Mesenchymal stem cell (in vitro differentiated cells and primary cell): ENCODE data around the gene THAP5.

Source experiments
- DNase-seq: peaks from one replicate; pipeline ENCODE4 v3.0.0-alpha.2; 2013
- H2AFZ ChIP-seq: one replicate; pipeline ENCODE4 v1.6.1; 2013; ENCODE audit warnings: low read depth, mild to moderate bottlenecking, control low read depth, inconsistent platforms, low read length, moderate library complexity
- H2AK5ac ChIP-seq: 2 replicates; pipeline ENCODE4 v1.6.1; 2013; ENCODE audit warnings: low read length, moderate library complexity, mild to moderate bottlenecking, inconsistent platforms; ENCODE audit not compliant: severe bottlenecking
- H2BK120ac ChIP-seq: one replicate; pipeline ENCODE4 v1.6.1; 2013; ENCODE audit warnings: low read depth, mild to moderate bottlenecking, inconsistent platforms, low read length, moderate library complexity
- H2BK12ac ChIP-seq, 2 experiments: one replicate each; pipeline ENCODE4 v1.6.1; 2013; ENCODE audit warnings: inconsistent platforms in 2 of 2, low read length in 2 of 2, mild to moderate bottlenecking in 2 of 2, moderate library complexity in 2 of 2, control low read depth in 1 of 2
- H2BK15ac ChIP-seq: one replicate; pipeline ENCODE4 v1.6.1; 2013; ENCODE audit warnings: mild to moderate bottlenecking, low read depth, inconsistent platforms; ENCODE audit not compliant: poor library complexity, severe bottlenecking
- H2BK5ac ChIP-seq: 2 replicates; pipeline ENCODE4 v1.6.1; 2013; ENCODE audit warnings: low read depth, mild to moderate bottlenecking, low read length, control low read depth, inconsistent platforms; ENCODE audit not compliant: poor library complexity, severe bottlenecking
- H3K14ac ChIP-seq, 2 experiments: one replicate each; pipeline ENCODE4 v1.6.1; 2013; ENCODE audit warnings: inconsistent platforms in 2 of 2, low read length in 2 of 2, control low read depth in 1 of 2, mild to moderate bottlenecking in 1 of 2, moderate library complexity in 1 of 2
- H3K18ac ChIP-seq, 2 experiments: one replicate each; pipeline ENCODE4 v1.6.1; 2013; ENCODE audit warnings: inconsistent platforms in 2 of 2, low read length in 2 of 2, control low read depth in 1 of 2, low read depth in 1 of 2, mild to moderate bottlenecking in 1 of 2
- H3K23ac ChIP-seq, 2 experiments: one replicate each; pipeline ENCODE4 v1.6.1; 2013; ENCODE audit warnings: inconsistent platforms in 2 of 2, low read length in 2 of 2, mild to moderate bottlenecking in 2 of 2, moderate library complexity in 2 of 2, control low read depth in 1 of 2
- H3K27ac ChIP-seq: 2 replicates; pipeline ENCODE4 v1.5.1; 2013; ENCODE audit warnings: mild to moderate bottlenecking, moderate library complexity, low read length, control low read depth, inconsistent platforms; ENCODE audit not compliant: poor library complexity, severe bottlenecking
- H3K27me3 ChIP-seq, 2 experiments: 2 replicates each; pipeline versions ENCODE4 v1.6.1 to v1.7.0; 2013; ENCODE audit warnings: low read length in 2 of 2, mild to moderate bottlenecking in 2 of 2, moderate library complexity in 2 of 2, control low read depth in 1 of 2, inconsistent platforms in 1 of 2; ENCODE audit not compliant: control insufficient read depth in 1 of 2, insufficient read depth in 1 of 2
- H3K36me3 ChIP-seq, 2 experiments: 2 replicates each; pipeline versions ENCODE4 v1.6.1 to v1.7.0; 2013; ENCODE audit warnings: low read length in 2 of 2, control low read depth in 1 of 2, inconsistent platforms in 1 of 2, low read depth in 1 of 2, mild to moderate bottlenecking in 1 of 2; ENCODE audit not compliant: insufficient read depth in 2 of 2, control insufficient read depth in 1 of 2
- H3K4ac ChIP-seq, 2 experiments: one replicate each; pipeline ENCODE4 v1.6.1; 2013; ENCODE audit warnings: inconsistent platforms in 2 of 2, low read length in 2 of 2, mild to moderate bottlenecking in 2 of 2, moderate library complexity in 2 of 2, control low read depth in 1 of 2, low read depth in 1 of 2
- H3K4me1 ChIP-seq: 2 replicates; pipeline ENCODE4 v1.6.1; 2013; ENCODE audit warnings: low read depth, low read length, control low read depth; ENCODE audit not compliant: control insufficient read depth, insufficient read depth
- H3K4me2 ChIP-seq: 2 replicates; pipeline ENCODE4 v1.6.1; 2013; ENCODE audit warnings: low read length, mild to moderate bottlenecking, inconsistent platforms; ENCODE audit not compliant: poor library complexity, severe bottlenecking
- H3K4me3 ChIP-seq, 2 experiments: 2 replicates each; pipeline versions ENCODE4 v1.5.1 to v1.7.0; 2013; ENCODE audit warnings: low read length in 2 of 2, mild to moderate bottlenecking in 2 of 2, control low read depth in 1 of 2, low read depth in 1 of 2; ENCODE audit not compliant: insufficient read depth in 1 of 2
- H3K79me1 ChIP-seq: replicated peaks from 2 replicates; pipeline ENCODE4 v1.6.1; 2013; ENCODE audit warnings: mild to moderate bottlenecking, control low read depth, low read length, inconsistent platforms; ENCODE audit not compliant: poor library complexity, severe bottlenecking
- H3K9ac ChIP-seq: 2 replicates; pipeline ENCODE4 v1.7.0; 2013; ENCODE audit warnings: mild to moderate bottlenecking, low read length, moderate library complexity
- H3K9me3 ChIP-seq: 2 replicates; pipeline ENCODE4 v1.7.0; 2013; ENCODE audit warnings: mild to moderate bottlenecking, low read length; ENCODE audit not compliant: control insufficient read depth
- H4K8ac ChIP-seq: one replicate; pipeline ENCODE4 v1.6.1; 2013; ENCODE audit warnings: inconsistent platforms, mild to moderate bottlenecking, low read length, moderate library complexity
- H4K91ac ChIP-seq: one replicate; pipeline ENCODE4 v1.6.1; 2013; ENCODE audit warnings: mild to moderate bottlenecking, low read length, inconsistent platforms
- WGBS: methylation state at CpG from one replicate; pipeline ENCODE4 v1.1.7; 2013; ENCODE audit warnings: mixed read lengths; 5-methylcytosine and 5-hydroxymethylcytosine counted together

The THAP5 gene

DNA sequence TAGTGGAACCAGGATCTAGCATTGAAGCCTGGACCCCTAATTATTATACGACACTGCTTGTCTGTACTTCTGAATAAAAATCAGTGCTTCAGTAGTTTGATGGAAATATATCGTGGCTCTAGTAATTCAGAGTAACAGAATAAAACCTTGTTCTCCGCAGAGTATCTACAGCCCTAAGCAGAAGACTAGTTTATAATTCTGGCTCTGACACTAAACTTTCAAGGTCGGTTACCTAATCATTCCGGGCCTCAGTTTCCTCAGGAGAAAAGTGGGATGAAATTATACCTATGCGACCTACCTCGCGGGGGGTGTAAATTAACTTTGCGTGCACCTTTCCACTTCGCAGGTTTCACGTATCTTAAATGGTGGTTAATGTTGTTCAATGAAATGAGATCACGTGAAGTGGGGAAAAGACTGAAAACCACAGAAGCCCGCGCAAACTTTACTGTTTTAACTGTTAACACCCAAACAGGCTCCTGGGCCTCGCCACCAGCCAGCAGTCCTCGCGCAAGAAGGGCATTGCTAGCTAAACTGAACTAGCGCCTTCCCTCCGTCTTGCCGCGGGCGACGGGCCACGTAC is 615 bp downstream of the THAP5 start:
- no peak overlapping the region for H3K23ac ChIP-seq

DNA sequence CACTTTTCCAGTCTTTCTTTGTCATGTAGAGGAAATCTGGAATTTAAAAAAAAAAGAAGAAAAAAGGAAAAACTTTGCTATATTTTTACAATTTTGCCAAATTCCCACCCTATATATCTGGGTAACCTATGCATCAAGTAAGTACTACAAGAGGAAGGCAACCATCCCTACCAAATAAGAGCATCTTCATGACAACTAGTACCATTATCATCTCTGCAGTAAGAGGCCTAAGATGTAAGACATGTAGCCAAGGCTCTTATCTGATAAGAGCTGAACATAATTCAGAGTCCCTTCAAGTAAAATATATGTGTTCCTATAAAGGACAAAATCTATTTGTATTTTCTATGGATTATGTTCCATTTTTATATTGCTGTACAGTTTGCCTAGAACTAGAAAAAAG is 3.5 kb downstream of the THAP5 start:
- H3K36me3 ChIP-seq = peaks cover 0 to 21% of the 10 kb centered on the region in 2 experiments
- peaks cover 3% of the 10 kb centered on the region for H3K4me1 ChIP-seq
- H3K4me3 ChIP-seq = no peak overlapping the region
- DNase-seq = no peak
- no peak overlapping the region for H3K27ac ChIP-seq
- H3K27me3 ChIP-seq = no peaks in the 10 kb centered on the region
- H4K91ac ChIP-seq = no peak overlapping the region
- no peak overlapping the region for H3K18ac ChIP-seq
- H2BK5ac ChIP-seq = no peak overlapping the region
- H3K9ac ChIP-seq = no peak overlapping the region
- no peak overlapping the region for H3K4ac ChIP-seq
- H3K14ac ChIP-seq = no peak overlapping the region
- no peak overlapping the region for H4K8ac ChIP-seq
- no peak overlapping the region for H3K23ac ChIP-seq
- no peak overlapping the region for H2AFZ ChIP-seq
- H2AK5ac ChIP-seq = no peak overlapping the region
- no peak overlapping the region for H2BK15ac ChIP-seq
- no peak overlapping the region for H3K4me2 ChIP-seq
- no peaks in the 10 kb centered on the region for H3K9me3 ChIP-seq
- no peak overlapping the region for H2BK12ac ChIP-seq
- no peak overlapping the region for H2BK120ac ChIP-seq
- H3K79me1 ChIP-seq = peaks cover 2% of the 10 kb centered on the region

More for the DNA sequence above, 615 bp downstream of the THAP5 start:
- Histone ChIP-seq H2BK15ac (no peak overlapping the region), H3K4me2 (peak overlapping the region; percentile 75), H3K9me3 (no peaks in the 10 kb centered on the region), H4K91ac (peak overlapping the region; percentile 81), H3K14ac (peak overlapping the region in 1 of 2 experiments; percentile 56), H4K8ac (peak overlapping the region; percentile 92), H3K18ac (peak overlapping the region; percentile 62 to 77), H3K9ac (peak overlapping the region; percentile 99), H3K4me3 (peak overlapping the region; percentile 68 to 93), H2BK5ac (peak overlapping the region; percentile 3), H3K27ac (peak overlapping the region; percentile 66), H3K79me1 (peaks cover 9% of the 10 kb centered on the region), H3K4me1 (peaks cover 3% of the 10 kb centered on the region), H2AFZ (peak overlapping the region; percentile 39), H3K27me3 (no peaks in the 10 kb centered on the region), H2BK12ac (no peak overlapping the region), H3K4ac (peak overlapping the region; percentile 55 to 71), H2AK5ac (no peak overlapping the region), H2BK120ac (no peak overlapping the region), H3K36me3 (peaks cover 0 to 38% of the 10 kb centered on the region in 2 experiments)
- peak; percentile 4 for DNase-seq
- 6% methylated on average over 20 of the region's 24 CpGs for WGBS

DNA sequence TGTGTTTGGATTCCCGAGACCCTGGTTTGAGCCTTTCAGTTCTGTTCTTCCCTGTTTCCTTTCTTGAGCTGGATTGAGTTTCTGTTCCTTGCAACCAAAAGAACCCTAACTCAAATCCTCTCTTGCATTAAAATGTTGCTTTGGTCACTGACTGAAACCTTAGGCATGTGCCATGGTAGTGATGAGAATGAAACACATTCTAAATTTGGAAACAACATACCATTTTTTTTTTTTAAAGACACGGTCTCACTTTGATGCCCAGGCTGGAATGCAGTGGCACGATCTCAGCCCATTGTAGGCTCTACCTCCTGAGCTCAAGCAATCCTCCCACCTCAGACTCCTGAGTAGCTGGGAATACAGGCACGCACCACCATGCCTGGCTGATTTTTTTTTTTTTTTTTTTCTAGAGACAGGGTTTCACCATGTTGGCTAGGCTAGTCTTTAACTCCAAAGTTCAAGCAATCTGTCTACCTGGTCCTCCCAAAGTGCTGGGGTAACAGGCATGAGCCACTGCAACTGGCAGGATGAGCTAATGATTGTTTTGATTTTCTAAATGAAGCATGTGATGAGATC is 8.4 kb downstream of the THAP5 start:
- Histone ChIP-seq H2AK5ac (no peak overlapping the region), H3K9me3 (peaks cover 13% of the 10 kb centered on the region), H3K23ac (no peak overlapping the region), H3K9ac (no peak overlapping the region), H3K4me1 (peaks cover 2% of the 10 kb centered on the region), H3K27ac (peak overlapping the region; percentile 14), H2AFZ (no peak overlapping the region), H3K4me2 (peak overlapping the region; percentile 22), H4K8ac (no peak overlapping the region), H2BK12ac (no peak overlapping the region), H2BK15ac (no peak overlapping the region), H2BK5ac (no peak overlapping the region), H4K91ac (peak overlapping the region; percentile 50), H3K14ac (no peak overlapping the region), H2BK120ac (no peak overlapping the region), H3K36me3 (peaks cover 2 to 21% of the 10 kb centered on the region in 2 experiments), H3K4me3 (no peak overlapping the region), H3K4ac (no peak overlapping the region), H3K18ac (no peak overlapping the region), H3K79me1 (peaks cover 5% of the 10 kb centered on the region), H3K27me3 (no peaks in the 10 kb centered on the region)
- 90% methylated on average over 4 of the region's 4 CpGs for WGBS
- DNase-seq = peak; percentile 15

DNA sequence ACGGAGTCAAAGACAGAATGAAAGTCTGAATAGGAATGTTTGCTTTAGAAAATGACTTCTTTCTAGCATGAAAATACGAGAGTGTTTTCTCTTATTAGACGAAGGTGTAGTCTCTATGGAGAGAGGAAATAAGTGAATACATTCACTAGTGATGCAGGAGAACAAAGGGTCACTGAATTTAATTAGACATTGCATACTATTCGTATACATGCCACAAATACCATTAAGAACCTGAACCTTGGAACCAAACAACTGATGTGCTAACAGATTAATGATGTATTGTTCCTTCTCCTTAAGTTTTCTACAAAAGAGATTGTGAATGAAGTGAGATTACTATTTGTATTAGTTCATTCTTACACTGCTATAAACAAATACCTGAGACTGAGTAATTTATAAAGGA is 10.3 kb downstream of the THAP5 start:
- H3K27ac ChIP-seq = no peak overlapping the region

More for the DNA sequence above, 10.3 kb downstream of the THAP5 start:
- Histone ChIP-seq H3K4me3 (no peak overlapping the region), H2BK15ac (no peak overlapping the region), H4K8ac (no peak overlapping the region), H3K23ac (no peak overlapping the region), H2AFZ (no peak overlapping the region), H2BK120ac (no peak overlapping the region), H3K14ac (no peak overlapping the region), H3K4me1 (peaks cover 2% of the 10 kb centered on the region), H2BK5ac (no peak overlapping the region), H3K79me1 (peaks cover 4% of the 10 kb centered on the region), H4K91ac (no peak overlapping the region), H3K9me3 (peaks cover 13% of the 10 kb centered on the region), H3K27me3 (no peaks in the 10 kb centered on the region), H3K4me2 (no peak overlapping the region), H2AK5ac (no peak overlapping the region), H2BK12ac (no peak overlapping the region), H3K9ac (no peak overlapping the region), H3K36me3 (peaks cover 2 to 4% of the 10 kb centered on the region in 2 experiments), H3K4ac (no peak overlapping the region), H3K18ac (no peak overlapping the region)
- no peak for DNase-seq
- WGBS = 96% methylated on average over 3 of the region's 4 CpGs
